ENCODE data around the gene LDAH. TPM values are rescaled to one million over a fixed set of nuclear protein-coding genes. Genes with fewer than 3 reads are reported as not detected.
A peak's percentile ranks its signal among the peaks of the same experiment; 100 is the strongest.

The LDAH gene
- total RNA-seq, 2 donors from 2014 or later = 3.5 to 6.0 TPM

- H3K27me3 ChIP-seq = no peaks in the 10 kb centered on the region
- TF ChIP-seq CTCF (IDR thresholded peaks at IDR 0.05) = no peak
- no peaks in the 10 kb centered on the region for H3K4me1 ChIP-seq
- no peak overlapping the region for H3K4me3 ChIP-seq
- no peaks in the 10 kb centered on the region for H3K9me3 ChIP-seq
- H3K27ac ChIP-seq = no peak overlapping the region
- no peaks in the 10 kb centered on the region for H3K36me3 ChIP-seq
- DNase-seq (ENCODE audit: low spot score) = no peak
Measured at GRCh38 chr2:20687260-20687832, 135.6 kb downstream of the LDAH start.

GRCh38 chr2:20684581-20685063 lies 138.3 kb downstream of the LDAH start:
- Histone ChIP-seq H3K9me3 (no peaks in the 10 kb centered on the region), H3K4me1 (no peaks in the 10 kb centered on the region), H3K27me3 (no peaks in the 10 kb centered on the region), H3K4me3 (no peak overlapping the region), H3K27ac (no peak overlapping the region), H3K36me3 (no peaks in the 10 kb centered on the region)
- DNase-seq (ENCODE audit: low spot score) = no peak
- TF ChIP-seq CTCF (IDR thresholded peaks at IDR 0.05) = no peak

- no peaks in the 10 kb centered on the region for H3K9me3 ChIP-seq
- H3K4me3 ChIP-seq = no peak overlapping the region
- no peak for DNase-seq (ENCODE audit: low spot score)
- no peaks in the 10 kb centered on the region for H3K4me1 ChIP-seq
- H3K36me3 ChIP-seq = no peaks in the 10 kb centered on the region
- H3K27me3 ChIP-seq = no peaks in the 10 kb centered on the region
- peak in 1 of 2 donors; percentile 44 for TF ChIP-seq CTCF (IDR thresholded peaks at IDR 0.05)
- no peak overlapping the region for H3K27ac ChIP-seq
Measured at GRCh38 chr2:20682167-20682920, 140.6 kb downstream of the LDAH start.

GRCh38 chr2:20680744-20681375 lies 142.0 kb downstream of the LDAH start:
- Histone ChIP-seq H3K9me3 (no peaks in the 10 kb centered on the region), H3K4me3 (no peak overlapping the region), H3K4me1 (peaks cover 0 to 7% of the 10 kb centered on the region in 2 donors), H3K27me3 (no peaks in the 10 kb centered on the region), H3K27ac (no peak overlapping the region), H3K36me3 (no peaks in the 10 kb centered on the region)
- DNase-seq (ENCODE audit: low spot score) = no peak
- TF ChIP-seq CTCF (IDR thresholded peaks at IDR 0.05) = no peak

GRCh38 chr2:20678780-20679179 lies 144.1 kb downstream of the LDAH start:
- Histone ChIP-seq H3K27me3 (no peaks in the 10 kb centered on the region), H3K27ac (no peak overlapping the region), H3K4me3 (no peak overlapping the region), H3K4me1 (peaks cover 0 to 17% of the 10 kb centered on the region in 2 donors), H3K9me3 (no peaks in the 10 kb centered on the region), H3K36me3 (no peaks in the 10 kb centered on the region)
- TF ChIP-seq CTCF (IDR thresholded peaks at IDR 0.05) = no peak
- no peak for DNase-seq (ENCODE audit: low spot score)
